Fibroblast of skin of right biceps (primary cell): ENCODE results near the gene CCDC158.
A peak's percentile ranks its signal among the peaks of the same experiment; 100 is the strongest.
"Not testable (repeated sequence)": the region's sequence is repeated elsewhere in the genome, so short reads cannot be mapped to it uniquely, and the experiment has no call there.

ENCODE experiments used
- DNase-seq: peaks from one replicate; pipeline ENCODE4 v3.0.0-alpha.2; 2013

Gene CCDC158

DNA sequence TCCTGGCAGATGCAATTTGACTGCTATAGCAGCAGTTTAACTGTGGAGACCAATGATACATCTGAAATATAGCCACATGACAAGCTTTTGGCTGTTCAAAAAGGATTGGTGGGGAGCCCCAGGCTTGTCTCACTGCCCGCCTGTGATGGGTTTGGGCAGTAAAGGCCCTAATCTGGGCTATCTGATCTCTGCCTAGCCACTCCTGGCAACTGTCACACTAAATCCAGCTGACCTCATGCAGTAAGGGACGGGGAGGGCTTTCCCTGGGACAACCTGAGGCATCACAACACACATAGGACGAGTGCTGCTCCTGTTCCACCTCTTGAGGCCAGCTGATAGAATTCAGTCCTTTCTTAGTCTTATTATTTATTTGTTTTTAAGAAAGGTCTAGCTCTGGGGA, 56.2 kb downstream of the CCDC158 start:
- no peak for DNase-seq

- peak; percentile 62 for DNase-seq
Observed at GRCh38 chr4:76363556-76364290, 57.2 kb downstream of the CCDC158 start.

DNA sequence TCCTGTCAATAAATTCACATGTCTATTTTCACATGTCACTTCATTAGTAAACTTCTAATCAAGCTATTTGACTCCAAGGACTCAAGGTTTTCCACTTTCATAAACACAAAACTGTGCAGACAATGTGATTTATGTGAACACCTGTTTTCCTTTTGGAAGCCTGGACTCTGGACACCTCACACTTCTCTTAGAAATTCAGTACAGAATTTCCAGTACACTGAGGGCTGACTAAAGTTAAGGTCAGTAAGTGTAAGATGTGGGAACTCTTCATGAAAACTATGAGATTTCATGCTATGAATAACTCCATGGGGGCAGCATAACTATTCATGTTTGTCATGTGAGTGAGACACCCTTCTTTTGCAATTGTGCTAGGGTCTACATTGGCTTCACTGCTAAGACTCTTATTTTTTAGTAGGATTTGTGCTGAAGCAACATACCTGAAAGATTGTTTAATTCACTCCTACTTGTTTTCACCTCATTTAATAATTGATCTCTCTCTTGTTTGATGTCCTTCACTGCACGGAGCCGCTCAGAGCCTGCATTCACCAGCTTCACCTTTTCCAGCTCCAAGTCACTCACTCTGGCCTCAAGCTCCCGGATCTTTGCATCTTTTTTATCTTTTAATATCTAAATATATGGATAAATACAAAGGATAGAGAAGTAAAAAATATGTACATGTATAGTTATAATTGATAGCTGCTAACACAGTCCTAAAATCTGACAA, 59.1 kb downstream of the CCDC158 start:
- no peak for DNase-seq

DNA sequence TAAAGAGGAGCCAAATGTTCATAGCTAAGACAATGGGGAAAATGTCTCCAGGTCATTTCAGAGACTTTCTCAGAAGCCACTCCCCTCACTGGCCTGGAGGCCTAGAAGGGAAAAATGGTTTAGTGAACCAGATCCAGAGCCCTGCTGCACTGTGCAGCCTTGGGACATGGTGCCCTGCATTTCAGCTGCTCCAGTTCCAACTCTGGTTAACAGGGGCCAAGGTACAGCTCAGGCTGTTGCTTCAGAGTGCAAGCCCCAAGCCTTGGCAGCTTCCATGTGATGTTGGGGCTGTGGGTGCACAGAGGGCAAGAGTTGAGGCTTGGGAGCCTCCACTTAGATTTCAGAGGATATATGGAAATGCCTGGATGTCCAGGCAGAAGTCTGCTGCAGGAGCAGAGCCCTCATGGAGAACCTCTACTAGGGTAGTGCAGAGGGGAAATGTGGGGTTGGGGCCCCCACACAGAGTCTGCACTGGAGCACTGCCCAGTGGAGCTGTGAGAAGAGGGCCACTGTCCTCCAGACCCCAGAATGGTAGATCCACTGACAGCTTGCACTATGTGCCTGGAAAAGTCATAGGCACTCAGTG, 61.0 kb downstream of the CCDC158 start:
- not testable (repeated sequence) for DNase-seq

DNA sequence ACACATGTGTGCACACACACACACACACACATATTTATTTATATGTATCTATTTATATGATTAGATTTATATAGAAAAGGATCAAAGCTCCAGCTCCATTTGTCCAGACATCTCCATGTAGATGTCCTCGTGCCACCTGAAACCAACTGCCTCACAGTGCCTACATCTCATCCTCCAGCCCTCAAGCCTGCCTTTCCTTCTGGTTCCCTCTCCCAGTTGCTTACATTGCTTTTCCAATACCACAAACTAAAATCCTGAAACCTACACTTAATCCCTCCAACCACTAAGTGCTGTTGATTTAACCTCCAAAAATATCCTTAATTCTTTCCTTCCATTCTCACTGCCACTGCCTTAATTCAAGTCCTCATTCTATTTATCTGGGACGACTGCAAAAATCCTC, 63.0 kb downstream of the CCDC158 start:
- DNase-seq: no peak

- DNase-seq: no peak
Observed at GRCh38 chr4:76354517-76355473, 66.1 kb downstream of the CCDC158 start.

- no peak for DNase-seq
Observed at GRCh38 chr4:76342803-76343202, 78.1 kb downstream of the CCDC158 start.

- no peak for DNase-seq
Observed at GRCh38 chr4:76342191-76342590, 78.8 kb downstream of the CCDC158 start.

- DNase-seq: peak; percentile 76
Observed at GRCh38 chr4:76341063-76341462, 79.9 kb downstream of the CCDC158 start.

DNA sequence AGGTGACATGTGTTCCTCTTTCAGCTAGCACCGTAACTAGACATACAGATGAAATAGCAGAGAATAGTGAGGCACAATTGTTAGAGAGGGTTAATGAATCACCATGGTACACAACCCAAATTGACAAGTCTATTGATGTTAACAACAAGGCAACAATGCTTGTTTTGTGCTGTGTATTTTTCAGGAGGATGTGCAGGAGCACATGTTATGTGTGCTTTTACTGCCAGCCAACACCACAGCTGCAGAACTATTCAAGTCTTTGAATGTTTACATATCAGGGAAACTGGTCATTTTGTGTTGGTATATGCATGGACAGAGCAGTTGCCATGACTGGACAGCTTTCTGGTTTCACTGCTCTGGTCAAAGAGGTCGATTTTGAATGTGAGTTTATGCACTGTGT, 81.6 kb downstream of the CCDC158 start:
- no peak for DNase-seq

DNA sequence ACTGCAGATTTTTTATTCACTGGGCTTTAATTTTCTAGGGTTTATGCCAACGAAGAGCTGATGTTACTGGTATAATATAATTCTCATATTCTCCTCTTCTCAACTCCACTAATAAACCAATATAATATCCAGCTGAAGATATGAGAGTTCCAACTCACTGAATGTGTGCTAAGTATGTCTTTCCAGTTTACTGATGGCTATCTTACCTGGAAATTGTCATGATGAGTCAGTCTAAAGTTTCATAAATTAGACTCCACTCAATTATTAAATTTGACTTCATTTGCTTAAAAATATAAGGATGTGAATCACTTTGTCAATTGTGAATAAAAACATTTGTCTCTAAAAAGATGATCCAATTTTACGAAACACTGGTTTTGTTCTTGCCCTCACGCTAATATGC, 86.1 kb downstream of the CCDC158 start:
- no peak for DNase-seq

DNA sequence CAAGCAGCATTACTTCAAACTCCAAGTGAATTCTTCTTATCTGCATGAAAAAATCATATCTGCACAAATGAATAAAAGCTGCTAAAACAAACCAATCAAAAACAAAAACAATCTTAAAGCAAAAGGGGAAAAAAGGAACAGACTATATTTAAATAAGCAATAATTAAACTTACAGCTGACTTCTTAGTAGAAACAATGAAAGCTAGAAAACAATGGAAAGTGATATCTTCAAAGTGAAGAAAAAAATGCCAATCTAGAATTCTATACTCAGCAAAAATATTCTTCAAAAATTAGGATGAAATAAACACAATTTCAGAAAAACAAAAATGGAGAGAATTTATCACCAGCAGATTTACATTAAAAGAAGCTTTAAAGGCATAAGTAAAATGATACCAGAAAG, 94.4 kb downstream of the CCDC158 start:
- no peak for DNase-seq

DNA sequence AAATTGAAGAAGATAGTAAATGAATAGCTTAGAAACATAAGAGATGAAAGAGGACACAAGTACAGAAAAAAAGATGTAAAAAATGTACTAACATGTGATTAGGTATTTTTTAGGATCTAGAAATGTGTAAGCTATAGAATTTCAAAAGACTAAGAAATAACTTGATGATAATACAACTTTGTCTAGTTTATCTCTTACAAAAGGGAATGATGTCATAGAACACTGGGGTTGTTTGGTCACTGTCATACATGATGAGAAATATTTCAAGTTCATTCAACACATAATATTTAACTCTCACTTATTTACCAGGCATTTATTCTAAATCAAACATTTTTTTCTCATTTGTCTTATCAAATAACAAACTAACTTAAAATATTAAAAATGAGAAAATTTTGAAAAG, 95.9 kb downstream of the CCDC158 start:
- no peak for DNase-seq

DNA sequence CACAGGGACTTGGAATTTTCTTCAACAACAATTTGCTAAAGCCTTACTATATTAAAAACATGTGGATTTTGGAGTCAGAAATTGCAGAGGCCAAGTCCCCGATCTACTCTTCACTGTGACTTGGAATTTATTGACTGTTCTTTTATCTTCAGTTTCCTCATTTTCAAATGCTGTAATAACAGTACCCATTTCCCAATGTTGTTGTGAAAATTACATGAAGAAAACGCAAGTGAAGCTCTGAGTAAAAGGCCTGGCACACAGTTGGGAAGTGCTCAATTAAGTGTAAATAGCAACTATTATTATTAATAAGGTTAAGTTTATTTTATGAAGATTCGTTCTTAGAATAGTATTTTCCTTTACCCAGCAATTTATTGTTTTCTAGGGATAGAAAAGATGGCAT, 98.7 kb downstream of the CCDC158 start:
- no peak for DNase-seq

DNA sequence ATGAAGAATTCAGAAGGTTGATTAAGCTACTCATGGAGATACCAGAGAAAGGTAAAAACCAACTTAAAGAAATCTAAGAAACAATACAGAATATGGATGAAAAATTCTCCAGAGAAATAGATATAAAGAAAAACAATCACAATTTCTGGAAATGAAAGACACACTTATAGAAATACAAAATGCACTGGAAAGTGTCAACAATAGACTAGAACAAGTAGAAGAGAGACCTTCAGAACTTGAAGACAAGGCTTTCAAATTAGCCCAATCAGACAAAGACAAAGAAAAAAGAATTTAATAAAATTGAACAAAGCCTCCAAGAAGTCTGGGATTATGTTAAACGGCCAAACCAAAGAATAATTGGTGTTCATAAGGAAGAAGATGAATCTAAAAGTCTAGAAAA, 104.8 kb downstream of the CCDC158 start:
- no peak for DNase-seq

DNA sequence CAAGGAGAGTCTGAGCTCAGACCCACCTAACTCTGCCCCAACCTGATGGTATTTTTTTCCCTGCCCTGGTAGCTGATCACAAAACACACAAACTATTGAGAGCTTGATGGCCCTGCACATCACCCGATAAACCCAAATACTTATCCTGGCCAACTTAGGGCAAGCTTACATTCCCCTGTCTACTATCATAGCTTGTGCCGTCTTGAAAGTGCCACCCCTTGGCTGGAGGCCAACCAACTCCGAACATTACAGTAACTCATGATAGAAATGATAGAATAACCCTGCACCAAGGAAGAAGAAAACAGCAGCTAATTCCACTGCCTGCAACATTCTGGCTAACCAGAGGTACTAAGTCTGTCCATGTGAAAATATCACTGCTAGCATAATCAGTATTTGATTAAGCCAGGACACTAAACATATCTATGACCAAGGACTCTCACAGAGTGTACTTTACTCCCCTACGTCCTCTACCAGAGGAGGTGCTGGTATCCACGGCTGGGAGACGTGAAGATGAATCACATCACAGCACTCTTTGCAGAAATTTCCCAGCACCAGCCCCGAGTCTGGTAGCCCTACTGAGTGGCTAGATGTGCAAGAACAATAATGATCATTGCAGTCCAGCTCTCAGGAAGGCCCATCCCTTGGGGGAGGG, 105.5 kb downstream of the CCDC158 start:
- no peak for DNase-seq

- no peak for DNase-seq
Observed at GRCh38 chr4:76313547-76313946, 107.4 kb downstream of the CCDC158 start.

- no peak for DNase-seq
Observed at GRCh38 chr4:76312457-76312856, 108.5 kb downstream of the CCDC158 start.

DNA sequence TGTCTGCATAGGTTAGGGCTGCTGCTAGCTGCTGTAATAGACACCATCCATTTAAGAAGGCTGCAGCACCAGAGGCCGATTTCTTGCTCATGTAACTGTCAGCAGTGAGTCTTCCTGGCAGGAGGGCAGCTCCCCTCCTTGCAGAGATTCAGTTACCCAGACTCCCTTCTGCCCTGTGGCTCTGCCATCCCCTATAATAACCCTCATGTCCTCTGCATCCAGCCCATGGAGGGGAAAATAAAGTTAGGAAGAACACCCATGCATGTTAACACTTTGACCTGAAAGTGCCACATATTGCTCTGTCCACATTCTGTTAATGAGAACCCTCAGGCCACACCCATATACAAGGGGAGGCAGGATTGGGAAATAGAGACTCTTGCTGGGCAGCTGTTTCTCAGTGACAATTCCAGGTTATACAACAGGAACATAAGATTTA, 109.0 kb downstream of the CCDC158 start:
- no peak for DNase-seq

DNA sequence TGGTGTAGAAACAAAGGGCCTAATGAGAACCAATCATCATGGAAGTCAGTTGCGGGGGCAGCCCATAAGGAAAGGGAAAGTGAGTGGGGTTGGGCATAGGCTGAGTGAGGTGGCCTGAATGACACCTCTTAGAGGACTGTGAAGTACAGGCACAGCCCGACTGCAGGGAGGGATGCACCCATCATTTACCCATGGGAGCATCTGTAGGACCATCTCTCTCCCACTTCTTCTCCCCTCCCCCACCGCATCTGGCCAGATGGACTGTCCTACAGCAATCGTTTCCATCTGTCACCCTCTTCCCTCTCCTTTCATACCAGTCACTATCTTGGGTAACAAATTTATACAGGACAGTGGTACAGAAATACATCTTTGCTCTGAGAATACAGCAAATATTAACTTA, 110.3 kb downstream of the CCDC158 start:
- no peak for DNase-seq

- DNase-seq: no peak
Observed at GRCh38 chr4:76309939-76310550, 110.9 kb downstream of the CCDC158 start.

GRCh38 chr4:76308548-76308947, 112.4 kb downstream of the CCDC158 start:
- DNase-seq: no peak
